NCI-H82 treated with DMSO at 0.1 percent for 48 hours (cell line): Measurements from ENCODE around the gene GALNT9.
"Not testable (repeated sequence)": the region's sequence is repeated elsewhere in the genome, so short reads cannot be mapped to it uniquely, and the experiment has no call there.

Experiments used
- DNase-seq: peaks from one replicate; lab custom pipeline; 2025; ENCODE audit not compliant: unreplicated experiment; lab: John Stamatoyannopoulos, UW

Gene GALNT9

GRCh38 chr12:132329036-132329719 is at the start of gene GALNT9:
Gene GALNT9, minus strand, starts transcription at chr12:132329589. Its CDS starts 386 bp downstream, at chr12:132329203.
- DNase-seq, result no peak

- DNase-seq, result not testable (repeated sequence)
Observed at GRCh38 chr12:132379057-132379456, 49.7 kb upstream of the GALNT9 start.

GRCh38 chr12:132377147-132377546 is 47.8 kb upstream of the GALNT9 start:
- no peak for DNase-seq

- no peak for DNase-seq
Observed at GRCh38 chr12:132376464-132376830, 47.1 kb upstream of the GALNT9 start.

GRCh38 chr12:132375747-132376463 is 46.5 kb upstream of the GALNT9 start:
- DNase-seq, result no peak

GRCh38 chr12:132374612-132375445 is 45.4 kb upstream of the GALNT9 start:
- no peak for DNase-seq

- DNase-seq, result no peak
Observed at GRCh38 chr12:132373901-132374611, 44.7 kb upstream of the GALNT9 start.

- no peak for DNase-seq
Observed at GRCh38 chr12:132367852-132368251, 38.5 kb upstream of the GALNT9 start.

- no peak for DNase-seq
Observed at GRCh38 chr12:132367071-132367851, 37.9 kb upstream of the GALNT9 start.

GRCh38 chr12:132366341-132366861 is 37.0 kb upstream of the GALNT9 start:
- no peak for DNase-seq

GRCh38 chr12:132365226-132365625 is 35.8 kb upstream of the GALNT9 start:
- DNase-seq, result no peak

GRCh38 chr12:132364348-132364902 is 35.0 kb upstream of the GALNT9 start:
- no peak for DNase-seq

GRCh38 chr12:132363661-132364347 is 34.4 kb upstream of the GALNT9 start:
- no peak for DNase-seq

GRCh38 chr12:132362996-132363660 is 33.7 kb upstream of the GALNT9 start:
- no peak for DNase-seq

GRCh38 chr12:132360906-132361777 is 31.8 kb upstream of the GALNT9 start:
- no peak for DNase-seq

- no peak for DNase-seq
Observed at GRCh38 chr12:132360410-132360809, 31.0 kb upstream of the GALNT9 start.

- DNase-seq, result no peak
Observed at GRCh38 chr12:132359971-132360370, 30.6 kb upstream of the GALNT9 start.

GRCh38 chr12:132359551-132359950 is 30.2 kb upstream of the GALNT9 start:
- no peak for DNase-seq
